HFF-Myc (cell line): ENCODE measurements around the gene CSAD.
"Not testable (repeated sequence)": the region's sequence is repeated elsewhere in the genome, so short reads cannot be mapped to it uniquely, and the experiment has no call there.

ENCODE experiments used
- DNase-seq: peaks from one replicate; pipeline ENCODE4 v3.0.0-alpha.2; 2011; ENCODE audit warnings: low read depth; ENCODE audit errors: extremely low read depth
- H3K4me3 ChIP-seq: replicated peaks from 2 replicates; pipeline ENCODE4 v1.5.1; 2011; ENCODE audit warnings: low read depth, mild to moderate bottlenecking, control low read depth, low read length
- CTCF ChIP-seq: IDR thresholded peaks from 2 replicates; pipeline ENCODE4 v1.5.1; 2012; ENCODE audit warnings: mild to moderate bottlenecking, low read depth, low read length, control low read depth; ENCODE audit errors: missing control alignments

The CSAD gene

GRCh38 chr12:53205747-53206419 is 25.2 kb upstream of the CSAD start:
- H3K4me3 ChIP-seq = no peak overlapping the region
- DNase-seq = no peak

GRCh38 chr12:53204351-53204750 is 23.6 kb upstream of the CSAD start:
- no peak overlapping the region for H3K4me3 ChIP-seq
- TF ChIP-seq CTCF = no peak

More at GRCh38 chr12:53205747-53206419, 25.2 kb upstream of the CSAD start:
- no peak for TF ChIP-seq CTCF

GRCh38 chr12:53202316-53202715 is 21.6 kb upstream of the CSAD start:
- not testable (repeated sequence) for H3K4me3 ChIP-seq, DNase-seq

More at GRCh38 chr12:53204351-53204750, 23.6 kb upstream of the CSAD start:
- DNase-seq = no peak

- no peak for TF ChIP-seq CTCF
- DNase-seq = no peak
- no peak overlapping the region for H3K4me3 ChIP-seq
Observed at GRCh38 chr12:53201639-53202038, 20.9 kb upstream of the CSAD start.

GRCh38 chr12:53201177-53201541 is 20.4 kb upstream of the CSAD start:
- no peak for DNase-seq
- no peak overlapping the region for H3K4me3 ChIP-seq
- no peak for TF ChIP-seq CTCF

GRCh38 chr12:53200458-53201176 is 19.9 kb upstream of the CSAD start:
- no peak for DNase-seq
- no peak overlapping the region for H3K4me3 ChIP-seq
- no peak for TF ChIP-seq CTCF

- no peak for DNase-seq
- TF ChIP-seq CTCF = no peak
- H3K4me3 ChIP-seq = no peak overlapping the region
Observed at GRCh38 chr12:53200107-53200457, 19.4 kb upstream of the CSAD start.
